CD4-positive, alpha-beta memory T cell (primary cell): ENCODE measurements around the gene MVP. TPM values are rescaled to one million over a fixed set of nuclear protein-coding genes. Genes with fewer than 3 reads are reported as not detected.

Experiments
- polyA plus RNA-seq, 2 donors: library from polyadenylated mRNA; unstranded; fragments of 300-500 nt; fragmentation: Illumina TruSeq; gene quantifications; one replicate each; pipeline ENCODE4 v1.2.3, GENCODE V29; 2021
- total RNA-seq, 2 experiments: library from RNA; stranded (reverse); gene quantifications; one replicate each; pipeline ENCODE4 v1.2.3, GENCODE V29; 2021

MVP gene
- total and polyA plus RNA-seq, 4 experiments from 2014 or later, result 145 to 187 (median 159) TPM

Other genes with a start within 250 kb of the MVP start
- gene SPN, start 157.2 kb upstream of the MVP start, total RNA-seq, result 100 to 1,000 TPM; 168 to 175 TPM
- gene SPN, start 157.2 kb upstream of the MVP start, polyA plus RNA-seq, result 100 to 1,000 TPM in 1 of 2 donors, 10 to 100 TPM in 1; 86.3 to 208 TPM
- 1 to 10 TPM in 1 of 2 experiments, under 1 TPM in 1; 0.99 to 1.1 TPM for gene QPRT, start 141.3 kb upstream of the MVP start, total RNA-seq
- gene QPRT, start 141.3 kb upstream of the MVP start, polyA plus RNA-seq, result under 1 TPM; 0.53 to 0.69 TPM
- gene C16orf54, start 74.5 kb upstream of the MVP start, total RNA-seq, result 100 to 1,000 TPM; 139 to 143 TPM
- 10 to 100 TPM; 11.8 to 56.8 TPM for gene C16orf54, start 74.5 kb upstream of the MVP start, polyA plus RNA-seq
- not detected for gene ZG16, start 42.2 kb upstream of the MVP start, total RNA-seq
- gene ZG16, start 42.2 kb upstream of the MVP start, polyA plus RNA-seq, result not detected
- 10 to 100 TPM; 89.4 to 98.6 TPM for gene KIF22, start 29.7 kb upstream of the MVP start, total RNA-seq
- gene KIF22, start 29.7 kb upstream of the MVP start, polyA plus RNA-seq, result 10 to 100 TPM; 35.7 to 54.2 TPM
- 100 to 1,000 TPM; 258 to 264 TPM for gene MAZ, start 13.9 kb upstream of the MVP start, total RNA-seq
- 10 to 100 TPM; 40.3 to 69.1 TPM for gene MAZ, start 13.9 kb upstream of the MVP start, polyA plus RNA-seq
- gene PRRT2, start 8.3 kb upstream of the MVP start, total RNA-seq, result 1 to 10 TPM; 6.3 to 6.9 TPM
- under 1 TPM; 0.20 to 0.37 TPM for gene PRRT2, start 8.3 kb upstream of the MVP start, polyA plus RNA-seq
- gene PAGR1, start 4.3 kb upstream of the MVP start, total RNA-seq, result 10 to 100 TPM; 43.7 to 44.9 TPM
- 10 to 100 TPM; 46.0 to 51.1 TPM for gene PAGR1, start 4.3 kb upstream of the MVP start, polyA plus RNA-seq
- gene CDIPT, start 42.8 kb downstream of the MVP start, total RNA-seq, result 10 to 100 TPM; 76.2 to 79.8 TPM
- gene CDIPT, start 42.8 kb downstream of the MVP start, polyA plus RNA-seq, result 100 to 1,000 TPM in 1 of 2 donors, 10 to 100 TPM in 1; 87.2 to 123 TPM
- gene SEZ6L2, start 79.1 kb downstream of the MVP start, total RNA-seq, result under 1 TPM in 1 of 2 experiments, not detected in 1; 0.70 TPM
- gene SEZ6L2, start 79.1 kb downstream of the MVP start, polyA plus RNA-seq, result not detected
- not detected for gene ASPHD1, start 80.0 kb downstream of the MVP start, total RNA-seq
- not detected for gene ASPHD1, start 80.0 kb downstream of the MVP start, polyA plus RNA-seq
- 10 to 100 TPM; 85.7 to 87.3 TPM for gene KCTD13, start 105.8 kb downstream of the MVP start, total RNA-seq
- 10 to 100 TPM in 1 of 2 donors, 1 to 10 TPM in 1; 6.0 to 16.3 TPM for gene KCTD13, start 105.8 kb downstream of the MVP start, polyA plus RNA-seq
- 100 to 1,000 TPM in 1 of 2 experiments, 10 to 100 TPM in 1; 80.8 to 103 TPM for gene TMEM219, start 141.6 kb downstream of the MVP start, total RNA-seq
- 100 to 1,000 TPM; 209 to 250 TPM for gene TMEM219, start 141.6 kb downstream of the MVP start, polyA plus RNA-seq
- 10 to 100 TPM; 53.8 to 56.0 TPM for gene TAOK2, start 153.4 kb downstream of the MVP start, total RNA-seq
- 1 to 10 TPM; 1.7 to 8.2 TPM for gene TAOK2, start 153.4 kb downstream of the MVP start, polyA plus RNA-seq
- 10 to 100 TPM; 19.2 to 19.7 TPM for gene HIRIP3, start 175.2 kb downstream of the MVP start, total RNA-seq
- gene HIRIP3, start 175.2 kb downstream of the MVP start, polyA plus RNA-seq, result 10 to 100 TPM; 21.4 to 26.0 TPM
- 100 to 1,000 TPM; 124 to 126 TPM for gene INO80E, start 175.8 kb downstream of the MVP start, total RNA-seq
- gene INO80E, start 175.8 kb downstream of the MVP start, polyA plus RNA-seq, result 1 to 10 TPM; 6.7 to 7.3 TPM
- under 1 TPM in 1 of 2 experiments, not detected in 1; 0.80 TPM for gene DOC2A, start 190.6 kb downstream of the MVP start, total RNA-seq
- not detected for gene DOC2A, start 190.6 kb downstream of the MVP start, polyA plus RNA-seq
- gene C16orf92, start 202.7 kb downstream of the MVP start, total RNA-seq, result not detected
- not detected for gene C16orf92, start 202.7 kb downstream of the MVP start, polyA plus RNA-seq
- gene TLCD3B, start 210.8 kb downstream of the MVP start, total RNA-seq, result not detected
- not detected for gene TLCD3B, start 210.8 kb downstream of the MVP start, polyA plus RNA-seq
- 100 to 1,000 TPM; 558 to 563 TPM for gene ALDOA, start 245.3 kb downstream of the MVP start, total RNA-seq
- gene ALDOA, start 245.3 kb downstream of the MVP start, polyA plus RNA-seq, result 1,000 to 10,000 TPM; 1,058 to 1,115 TPM